ENCODE measurements around the gene PANK1. TPM values are rescaled to one million over a fixed set of nuclear protein-coding genes. Genes with fewer than 3 reads are reported as not detected.

Gene PANK1
- total RNA-seq, 1 experiment from 2014 or later, result 19.2 TPM

DNA sequence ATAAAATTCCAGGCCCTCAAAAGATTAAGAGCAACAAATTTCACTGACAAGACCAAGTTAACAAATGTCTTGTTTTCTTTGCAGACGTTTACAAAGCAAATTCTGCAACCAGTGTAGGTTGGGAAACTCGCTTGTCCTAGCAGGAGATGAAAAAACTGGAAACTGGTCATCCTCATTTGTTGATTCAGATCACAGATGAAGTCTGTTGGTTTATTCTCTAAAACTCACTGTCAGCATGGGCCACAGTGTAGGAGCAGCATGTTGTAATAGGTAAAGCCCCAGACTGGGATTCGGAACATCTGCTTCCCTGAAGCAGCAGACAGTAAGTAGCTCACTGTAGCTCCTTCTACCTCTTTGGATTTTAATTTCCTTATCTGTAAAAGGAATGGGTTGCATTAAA lies 31.5 kb downstream of the PANK1 start:
- H3K9me3 ChIP-seq (ENCODE audit: low read depth, low read length, poor library complexity, severe bottlenecking), result no peaks in the 10 kb centered on the region
- ChIA-PET CTCF (no interaction called here), POLR2A (ENCODE audit: low non-redundant PET) (no interaction called here)
- H3K27ac ChIP-seq (ENCODE audit: low read depth, low read length, poor library complexity, severe bottlenecking), result no peak overlapping the region
- H3K4me1 ChIP-seq (ENCODE audit: insufficient read depth, low read length, poor library complexity, severe bottlenecking), result no peaks in the 10 kb centered on the region
- intact Hi-C loops (cut with micrococcal nuclease; ENCODE audit: unreplicated experiment), result no loop called here
- no peak overlapping the region for H3K4me3 ChIP-seq (ENCODE audit: low read depth, low read length, poor library complexity, severe bottlenecking)
- DNase-seq (ENCODE audit: low spot score), result no peak
- BruUV-seq (replicated peaks), result no TSS peak
- peaks cover 20% of the 10 kb centered on the region for H3K36me3 ChIP-seq (ENCODE audit: insufficient read depth, low read length, poor library complexity, severe bottlenecking)
- TF ChIP-seq EZH2 (IDR thresholded peaks at IDR 0.05; ENCODE audit: borderline replicate concordance, low read depth, low read length, poor library complexity, severe bottlenecking) (no peak), CTCF (conservative IDR thresholded peaks at IDR 0.05; ENCODE audit: low read depth, low read length) (no peak)
- H3K27me3 ChIP-seq (replicated peaks; ENCODE audit: insufficient read depth, low read depth, low read length, poor library complexity), result no peaks in the 10 kb centered on the region

DNA sequence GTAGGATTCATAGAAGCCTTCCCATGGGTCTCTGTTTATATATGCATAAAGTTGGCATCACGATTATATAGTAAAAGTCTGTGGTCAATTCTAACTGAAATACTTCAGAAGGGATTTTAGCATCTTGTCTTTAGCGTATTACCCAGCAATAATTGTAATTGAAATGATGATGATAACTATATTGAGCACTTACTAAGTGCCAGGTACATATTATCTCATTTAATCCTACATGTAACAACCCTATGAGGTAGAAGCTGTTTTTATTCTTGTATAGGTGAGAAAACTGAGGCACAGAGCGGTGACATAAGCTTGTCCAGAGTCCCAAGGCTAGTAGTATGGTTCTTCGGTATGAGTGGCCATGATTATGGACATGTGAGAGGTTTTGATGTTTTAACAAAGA lies 33.8 kb downstream of the PANK1 start:
- Histone ChIP-seq H3K9me3 (ENCODE audit: low read depth, low read length, poor library complexity, severe bottlenecking) (no peaks in the 10 kb centered on the region), H3K4me3 (ENCODE audit: low read depth, low read length, poor library complexity, severe bottlenecking) (no peak overlapping the region), H3K27me3 (replicated peaks; ENCODE audit: insufficient read depth, low read depth, low read length, poor library complexity) (no peaks in the 10 kb centered on the region), H3K36me3 (ENCODE audit: insufficient read depth, low read length, poor library complexity, severe bottlenecking) (peaks cover 20% of the 10 kb centered on the region), H3K4me1 (ENCODE audit: insufficient read depth, low read length, poor library complexity, severe bottlenecking) (no peaks in the 10 kb centered on the region), H3K27ac (ENCODE audit: low read depth, low read length, poor library complexity, severe bottlenecking) (no peak overlapping the region)
- TF ChIP-seq CTCF (conservative IDR thresholded peaks at IDR 0.05; ENCODE audit: low read depth, low read length), result no peak
- no peak for TF ChIP-seq EZH2 (IDR thresholded peaks at IDR 0.05; ENCODE audit: borderline replicate concordance, low read depth, low read length, poor library complexity, severe bottlenecking)
- no TSS peak for BruUV-seq (replicated peaks)
- ChIA-PET CTCF (no interaction called here), POLR2A (ENCODE audit: low non-redundant PET) (no interaction called here)
- DNase-seq (ENCODE audit: low spot score), result no peak
- intact Hi-C loops (cut with micrococcal nuclease; ENCODE audit: unreplicated experiment), result no loop called here

DNA sequence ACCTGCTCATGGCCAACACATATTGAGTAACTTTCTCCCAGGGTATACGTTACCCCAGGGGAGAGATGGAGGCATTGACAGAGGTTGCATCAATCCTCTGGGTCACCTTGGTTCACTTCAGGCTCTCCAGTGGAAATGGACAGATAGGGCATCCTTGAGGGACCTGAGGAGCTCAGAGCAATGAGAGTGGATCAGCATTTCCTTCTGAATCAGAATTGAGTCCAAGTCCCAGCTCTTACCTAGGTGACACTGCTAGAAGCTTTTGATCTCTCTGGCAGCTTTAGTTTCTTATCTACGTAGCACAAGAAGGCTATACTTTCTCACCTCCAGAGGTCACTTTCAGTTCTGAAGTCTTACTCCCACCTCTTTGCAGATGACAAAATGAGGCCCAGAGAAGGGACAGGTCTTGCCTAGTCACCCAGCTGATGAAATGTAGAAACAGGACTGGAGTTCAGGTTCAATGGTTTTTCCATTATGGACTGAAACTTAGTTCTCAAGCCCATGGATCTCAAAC lies 35.2 kb downstream of the PANK1 start:
- intact Hi-C loops (cut with micrococcal nuclease; ENCODE audit: unreplicated experiment), result no loop called here
- ChIA-PET CTCF (no interaction called here), POLR2A (ENCODE audit: low non-redundant PET) (no interaction called here)
- Histone ChIP-seq H3K9me3 (ENCODE audit: low read depth, low read length, poor library complexity, severe bottlenecking) (no peaks in the 10 kb centered on the region), H3K4me1 (ENCODE audit: insufficient read depth, low read length, poor library complexity, severe bottlenecking) (no peaks in the 10 kb centered on the region), H3K36me3 (ENCODE audit: insufficient read depth, low read length, poor library complexity, severe bottlenecking) (peaks cover 20% of the 10 kb centered on the region), H3K27me3 (replicated peaks; ENCODE audit: insufficient read depth, low read depth, low read length, poor library complexity) (no peaks in the 10 kb centered on the region), H3K4me3 (ENCODE audit: low read depth, low read length, poor library complexity, severe bottlenecking) (no peak overlapping the region), H3K27ac (ENCODE audit: low read depth, low read length, poor library complexity, severe bottlenecking) (no peak overlapping the region)
- no peak for DNase-seq (ENCODE audit: low spot score)
- BruUV-seq (replicated peaks), result no TSS peak
- TF ChIP-seq EZH2 (IDR thresholded peaks at IDR 0.05; ENCODE audit: borderline replicate concordance, low read depth, low read length, poor library complexity, severe bottlenecking), result no peak
- no peak for TF ChIP-seq CTCF (conservative IDR thresholded peaks at IDR 0.05; ENCODE audit: low read depth, low read length)

Measured in A673 (cell line).